PC-3 (cell line): ENCODE results near the gene TMEM52B. TPM values are rescaled to one million over a fixed set of nuclear protein-coding genes. Genes with fewer than 3 reads are reported as not detected.

ENCODE experiments used
- ATAC-seq: fragments of 200-7000 bp; cut with Tn5 transposase; 2 replicates; pipeline ENCODE4 v1.9.1; 2020; ENCODE audit warnings: mild to moderate bottlenecking, moderate library complexity
- BruUV-seq: library from RNA; stranded (reverse); fragments of 400-500 nt; replicated peaks from 2 replicates; lab custom pipeline; 2021; lab: Mats Ljungman, UMichigan
- CTCF ChIA-PET: fragments of 300-600 bp; sonication (Branson Sonifier 250); formaldehyde crosslinking; loops from one replicate; lab custom pipeline; 2022; ENCODE audit warnings: antibody characterized with exemption; lab: Charles Lee
- POLR2A ChIA-PET: fragments of 300-600 bp; sonication (Branson Sonifier 250); formaldehyde crosslinking; loops from one replicate; lab custom pipeline; 2022; ENCODE audit warnings: antibody characterized with exemption; ENCODE audit not compliant: unreplicated experiment; lab: Charles Lee
- DNase-seq: peaks from one replicate; pipeline ENCODE4 v3.0.0-alpha.2; 2015
- H2AFZ ChIP-seq: fragments of 300-600 bp; sonication (generic); 2 replicates; pipeline ENCODE4 v1.6.0; 2016; ENCODE audit warnings: antibody characterized with exemption, low read length
- H3F3A ChIP-seq: fragments of 300-600 bp; sonication (generic); one replicate; pipeline ENCODE4 v1.6.0; 2017; ENCODE audit warnings: antibody characterized with exemption, low read length, control low read depth, mild to moderate bottlenecking; ENCODE audit not compliant: unreplicated experiment
- H3K27ac ChIP-seq: fragments of 300-600 bp; sonication (generic); 2 replicates; pipeline ENCODE4 v1.5.1; 2016; ENCODE audit warnings: mild to moderate bottlenecking, low read length
- H3K27me3 ChIP-seq: fragments of 300-600 bp; sonication (generic); 2 replicates; pipeline ENCODE4 v1.6.1; 2016; ENCODE audit warnings: low read length, mixed read lengths
- H3K36me3 ChIP-seq: fragments of 300-600 bp; sonication (generic); 2 replicates; pipeline ENCODE4 v1.6.1; 2016; ENCODE audit warnings: low read depth, mixed run types, low read length, mixed read lengths
- H3K4me1 ChIP-seq: fragments of 300-600 bp; sonication (generic); 2 replicates; pipeline ENCODE4 v1.5.1; 2016; ENCODE audit warnings: low read length; ENCODE audit not compliant: insufficient read depth
- H3K4me2 ChIP-seq: fragments of 300-600 bp; sonication (generic); 2 replicates; pipeline ENCODE4 v1.6.0; 2016; ENCODE audit warnings: low read length
- H3K4me3 ChIP-seq: fragments of 300-600 bp; sonication (generic); 2 replicates; pipeline ENCODE4 v1.5.1; 2016; ENCODE audit warnings: mild to moderate bottlenecking, low read length, mixed read lengths
- H3K79me2 ChIP-seq: fragments of 300-600 bp; sonication (generic); 2 replicates; pipeline ENCODE4 v1.6.1; 2017; ENCODE audit warnings: low read length, mixed read lengths
- H3K9ac ChIP-seq: fragments of 300-600 bp; sonication (generic); 2 replicates; pipeline ENCODE4 v1.6.0; 2016; ENCODE audit warnings: mild to moderate bottlenecking, low read length
- H3K9me2 ChIP-seq: fragments of 300-600 bp; sonication (generic); replicated peaks from 2 replicates; pipeline ENCODE4 v1.6.1; 2016; ENCODE audit warnings: mixed run types, low read length, mixed read lengths
- H3K9me3 ChIP-seq: fragments of 300-600 bp; sonication (generic); 2 replicates; pipeline ENCODE4 v1.6.1; 2016; ENCODE audit warnings: low read length, mixed read lengths
- H4K20me1 ChIP-seq: fragments of 300-600 bp; sonication (generic); 2 replicates; pipeline ENCODE4 v1.6.1; 2016; ENCODE audit warnings: low read length, mixed read lengths
- CTCF ChIP-seq: fragments of 300-600 bp; sonication (generic); conservative IDR thresholded peaks from 2 replicates; pipeline ENCODE4 v1.5.1; 2017; ENCODE audit warnings: antibody characterized with exemption, low read depth, mild to moderate bottlenecking, low read length
- EZH2 ChIP-seq: fragments of 300-600 bp; sonication (generic); IDR thresholded peaks from one replicate; pipeline ENCODE4 v1.6.1; 2017; ENCODE audit warnings: antibody characterized with exemption, mild to moderate bottlenecking, low read length; ENCODE audit not compliant: unreplicated experiment
- EZH2phosphoT487 ChIP-seq: fragments of 300-600 bp; sonication (generic); IDR thresholded peaks from 2 replicates; pipeline ENCODE4 v1.6.1; 2018; ENCODE audit warnings: mild to moderate bottlenecking, antibody characterized with exemption, low read length, borderline replicate concordance
- intact Hi-C: fragments of 100-400 bp; cut with micrococcal nuclease; formaldehyde crosslinking; loops from 2 replicates; pipeline ENCODE4 v1.9.0; 2023
- total RNA-seq: library from RNA; depleted of rRNA; stranded (reverse); fragments of >200 nt; gene quantifications from 2 replicates; pipeline ENCODE4 v1.2.3, GENCODE V29; 2014

Gene TMEM52B
- total RNA-seq, 1 experiment from 2014 or later: not detected

DNA sequence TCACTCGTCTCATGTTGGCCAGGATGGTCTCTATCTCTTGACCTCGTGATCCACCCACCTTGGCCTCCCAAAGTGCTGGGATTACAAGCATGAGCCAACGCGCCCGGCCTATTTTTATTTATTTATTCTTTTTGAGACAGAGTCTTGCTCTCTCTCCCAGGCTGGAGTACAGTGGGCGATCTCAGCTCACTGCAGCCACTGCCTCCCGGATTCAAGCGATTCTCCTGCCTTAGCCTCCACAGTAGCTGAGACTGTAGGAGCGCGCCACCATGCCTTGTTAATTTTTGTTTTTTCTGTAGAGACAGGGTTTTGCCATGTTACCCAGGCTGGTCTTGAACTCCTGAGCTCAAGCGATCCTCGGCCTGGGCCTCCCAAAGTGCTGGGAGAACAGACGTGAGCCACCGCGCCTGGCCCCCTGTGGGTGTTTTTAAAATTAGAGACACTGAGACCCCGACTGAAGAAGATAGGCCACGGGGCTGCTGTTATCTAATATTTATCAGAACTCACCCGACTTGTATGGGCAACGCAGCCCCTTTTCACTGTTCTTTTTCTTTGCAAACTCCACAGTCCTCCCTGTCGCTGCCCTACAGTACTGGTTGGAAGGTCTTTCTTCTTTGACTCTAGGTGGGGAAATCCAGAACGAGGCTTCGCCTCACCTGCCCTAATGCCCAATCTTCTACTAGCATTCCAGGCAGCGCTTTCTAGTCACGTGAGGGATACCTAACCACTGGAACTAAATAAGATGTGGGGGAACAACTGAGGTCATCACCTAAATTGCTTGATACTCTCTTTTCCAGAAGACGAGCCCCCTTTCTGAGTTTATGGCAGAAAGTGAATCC lies 32.5 kb downstream of the TMEM52B start:
- DNase-seq (no peak), ATAC-seq (no peak)
- no peaks in the 10 kb centered on the region for H3K27me3 ChIP-seq
- CTCF ChIA-PET: no interaction called here
- no peak overlapping the region for H3K4me2 ChIP-seq
- H3K9me3 ChIP-seq: no peaks in the 10 kb centered on the region
- H4K20me1 ChIP-seq: no peaks in the 10 kb centered on the region
- no peak overlapping the region for H3K4me3 ChIP-seq
- no peaks in the 10 kb centered on the region for H3K36me3 ChIP-seq
- BruUV-seq: no TSS peak
- TF ChIP-seq CTCF: no peak
- no peak for TF ChIP-seq EZH2
- no peak for TF ChIP-seq EZH2phosphoT487
- H3K4me1 ChIP-seq: peaks cover 10% of the 10 kb centered on the region
- H3K27ac ChIP-seq: no peak overlapping the region
- intact Hi-C loops: no loop called here
- H3K9ac ChIP-seq: no peak overlapping the region
- POLR2A ChIA-PET: no interaction called here
- peaks cover 16% of the 10 kb centered on the region; the same call in 1 of the 2 replicates for H3K79me2 ChIP-seq
- no peaks in the 10 kb centered on the region for H3K9me2 ChIP-seq
- H3F3A ChIP-seq: no peaks in the 10 kb centered on the region
- H2AFZ ChIP-seq: no peak overlapping the region

GRCh38 chr12:10211940-10212738 lies 33.3 kb downstream of the TMEM52B start:
- H3K27ac ChIP-seq: peak overlapping the region; percentile 84
- H3K9me2 ChIP-seq: no peaks in the 10 kb centered on the region
- peaks cover 16% of the 10 kb centered on the region; the same call in 1 of the 2 replicates for H3K79me2 ChIP-seq
- TF ChIP-seq CTCF (no peak), EZH2phosphoT487 (no peak), EZH2 (no peak)
- no peaks in the 10 kb centered on the region for H4K20me1 ChIP-seq
- H3K4me3 ChIP-seq: peak overlapping the region; percentile 92
- CTCF ChIA-PET: no interaction called here
- peak overlapping the region; percentile 92 for H3K4me2 ChIP-seq
- H3K9ac ChIP-seq: peak overlapping the region; percentile 65
- peaks cover 10% of the 10 kb centered on the region; the same call in 1 of the 2 replicates for H3K4me1 ChIP-seq
- DNase-seq: peak; percentile 95
- BruUV-seq: TSS peak; percentile 90
- POLR2A ChIA-PET: interaction anchor here (0.6 to 1.0 kb wide), 3 partner anchors 18 to 1125 kb away, joined by 3 to 5 read pairs (median 4); no protein-coding TSS in a partner anchor
- H3F3A ChIP-seq: no peaks in the 10 kb centered on the region
- no peaks in the 10 kb centered on the region for H3K36me3 ChIP-seq
- intact Hi-C loops: no loop called here
- peak; percentile 87 for ATAC-seq
- no peaks in the 10 kb centered on the region for H3K27me3 ChIP-seq
- no peaks in the 10 kb centered on the region for H3K9me3 ChIP-seq
- peak overlapping the region; percentile 91 for H2AFZ ChIP-seq
